Renal cortex interstitium (tissue), 15 donors: ENCODE data around the gene SOX15. TPM values are rescaled to one million over a fixed set of nuclear protein-coding genes. Genes with fewer than 3 reads are reported as not detected.
"Not testable (repeated sequence)": the region's sequence is repeated elsewhere in the genome, so short reads cannot be mapped to it uniquely, and the experiment has no call there.

Experiments
- DNase-seq, 11 donors: peaks; one replicate each; pipeline ENCODE4 v3.0.0-alpha.2; 2013; ENCODE audit warnings: low read depth in 9 of 11, low spot score in 4 of 11; ENCODE audit errors: extremely low read depth in 1 of 11
- long read RNA-seq, 16 experiments: transcript quantifications; one replicate each; lab custom pipeline, GENCODE V29; 2026
- polyA plus RNA-seq, 3 donors: library from polyadenylated mRNA; unstranded; fragments of 120-200 nt; gene quantifications; one replicate each; pipeline ENCODE4 v1.2.1, GENCODE V29; 2013; ENCODE audit not compliant: insufficient read length in 3 of 3

The SOX15 gene
- polyA plus RNA-seq, result 1 to 10 TPM; 2.9 to 4.4 (median 4.0) TPM
- long read RNA-seq, donor 1, partial matches to known transcripts, result 0 of 2 reads
- long read RNA-seq, donor 1, other reads (novel, unspliced or antisense), result 0 of 2 reads
- long read RNA-seq, donor 2, partial matches to known transcripts, result 0 of 2 reads
- long read RNA-seq, donor 2, other reads (novel, unspliced or antisense), result 0 of 2 reads
- long read RNA-seq, donor 3, transcript SOX15-201 (2 exons, 1,396 nt), result major isoform, 9 of 10 reads
- long read RNA-seq, donor 3, partial matches to known transcripts, result 0 of 10 reads
- long read RNA-seq, donor 3, other reads (novel, unspliced or antisense), result 0 of 10 reads
- long read RNA-seq, donor 4, transcript SOX15-201 (2 exons, 1,396 nt), result major isoform, 5 of 6 reads
- long read RNA-seq, donor 4, partial matches to known transcripts, result 0 of 6 reads
- long read RNA-seq, donor 4, other reads (novel, unspliced or antisense), result 0 of 6 reads
- long read RNA-seq, donor 5, result 0 reads
- long read RNA-seq, donor 6, partial matches to known transcripts, result 0 of 4 reads
- long read RNA-seq, donor 6, other reads (novel, unspliced or antisense), result 0 of 4 reads
- long read RNA-seq, donor 7, transcript SOX15-201 (2 exons, 1,396 nt), result major isoform, 5 of 5 reads
- long read RNA-seq, donor 7, partial matches to known transcripts, result 0 of 5 reads
- long read RNA-seq, donor 7, other reads (novel, unspliced or antisense), result 0 of 5 reads
- long read RNA-seq, donor 8, result 0 reads
- long read RNA-seq, donor 9, partial matches to known transcripts, result 0 of 2 reads
- long read RNA-seq, donor 9, other reads (novel, unspliced or antisense), result 0 of 2 reads
- long read RNA-seq, donor 10, partial matches to known transcripts, result 0 of 1 reads
- long read RNA-seq, donor 10, other reads (novel, unspliced or antisense), result 0 of 1 reads
- long read RNA-seq, donor 11, transcript SOX15-201 (2 exons, 1,396 nt), result major isoform, 5 of 6 reads
- long read RNA-seq, donor 11, partial matches to known transcripts, result 0 of 6 reads
- long read RNA-seq, donor 11, other reads (novel, unspliced or antisense), result 0 of 6 reads
- long read RNA-seq, donor 12, partial matches to known transcripts, result 0 of 3 reads
- long read RNA-seq, donor 12, other reads (novel, unspliced or antisense), result 0 of 3 reads
- long read RNA-seq, donor 13, result 0 reads
- long read RNA-seq, donor 14, partial matches to known transcripts, result 0 of 3 reads
- long read RNA-seq, donor 14, other reads (novel, unspliced or antisense), result 0 of 3 reads
- long read RNA-seq, donor 15, partial matches to known transcripts, result 0 of 4 reads
- long read RNA-seq, donor 15, other reads (novel, unspliced or antisense), result 0 of 4 reads
- long read RNA-seq, donor 16, transcript SOX15-201 (2 exons, 1,396 nt), result major isoform, 10 of 13 reads
- long read RNA-seq, donor 16, partial matches to known transcripts, result 0 of 13 reads
- long read RNA-seq, donor 16, other reads (novel, unspliced or antisense), result 0 of 13 reads

DNA sequence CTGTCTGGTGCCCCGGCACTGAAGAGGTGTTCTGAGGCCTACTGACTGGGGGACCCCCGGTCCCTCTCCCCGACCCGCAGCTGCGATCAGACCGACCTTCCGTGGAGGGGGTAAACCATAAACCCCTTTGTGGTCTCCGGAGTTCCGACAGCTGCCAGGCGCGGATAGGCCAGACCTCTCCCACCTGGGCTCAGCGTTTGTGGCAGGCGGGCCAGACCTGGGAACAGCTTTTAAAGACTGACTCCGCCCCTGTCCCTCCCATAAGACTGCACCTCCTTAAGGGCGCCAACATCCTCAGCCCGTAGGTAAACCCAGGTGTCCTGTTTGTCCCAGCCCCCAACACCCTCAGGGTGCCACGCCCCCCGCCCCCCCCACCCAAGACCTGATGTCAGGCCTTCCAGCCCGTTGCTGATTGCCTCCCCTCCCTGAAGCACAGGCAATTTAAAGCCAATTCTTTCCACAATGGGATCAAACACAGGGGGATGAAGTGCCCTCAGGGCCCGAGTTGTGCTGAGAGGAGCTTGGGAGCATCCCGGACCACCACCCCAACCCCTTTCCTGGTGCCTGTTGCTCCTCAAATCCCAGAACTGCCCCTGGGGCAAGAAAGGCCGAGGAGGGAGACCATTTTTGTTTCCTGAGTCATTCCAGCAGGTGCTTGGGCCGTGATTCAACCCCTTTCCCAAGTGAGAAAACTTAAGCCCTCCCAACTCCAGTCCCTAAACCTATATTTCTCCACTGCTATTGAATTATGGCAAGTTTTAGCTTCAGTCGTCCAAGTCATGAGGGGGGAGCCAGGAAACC is at the start of gene SOX15:
Gene SOX15 (minus strand): TSS at position 204 of the 801 bp plus-strand sequence. CDS start 418 bp downstream, outside the sequence.
- DNase-seq, result no peak

DNA sequence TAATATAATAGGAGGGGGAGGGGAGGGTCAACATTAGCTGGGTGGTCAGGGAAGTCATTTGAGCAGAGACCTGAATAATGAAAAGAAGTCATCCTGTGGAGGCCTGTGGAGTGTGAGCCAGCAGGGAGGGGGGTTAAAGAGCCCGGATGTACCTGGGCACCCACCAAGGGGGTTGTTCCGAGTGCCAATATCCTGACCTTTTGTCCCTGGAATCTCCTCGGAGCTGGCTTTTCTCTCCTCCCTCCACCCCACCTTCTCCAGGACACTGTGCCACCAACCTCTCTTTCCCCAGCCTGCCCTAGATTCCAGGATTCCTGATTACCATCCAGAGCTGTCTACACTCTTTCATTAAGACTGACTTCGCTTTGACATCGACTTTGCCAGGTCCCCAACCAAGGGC is 46.3 kb upstream of the SOX15 start:
- DNase-seq, result no peak

DNA sequence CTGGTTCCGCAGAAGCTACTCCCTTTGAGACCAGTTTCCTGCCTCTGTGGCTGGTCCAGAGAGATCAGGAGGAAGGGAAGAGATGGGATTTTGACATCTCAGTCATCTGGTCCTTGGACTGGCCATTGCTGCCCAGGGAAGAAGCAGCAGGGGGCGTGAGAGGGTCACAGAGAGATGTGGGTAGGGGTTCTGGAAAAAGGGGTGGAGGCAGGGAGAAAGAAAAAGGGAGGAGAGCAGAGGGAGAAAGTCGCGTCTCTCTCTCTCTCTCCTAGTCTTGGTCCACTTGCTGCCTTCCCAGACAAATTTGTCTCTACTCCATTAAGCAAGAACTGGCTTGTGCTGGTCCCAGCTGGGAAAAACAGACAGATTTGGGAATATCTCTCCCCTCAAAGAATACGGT is 44.5 kb upstream of the SOX15 start:
- peak in 6 of 11 donors; percentile 58 to 74 (median 68) for DNase-seq

DNA sequence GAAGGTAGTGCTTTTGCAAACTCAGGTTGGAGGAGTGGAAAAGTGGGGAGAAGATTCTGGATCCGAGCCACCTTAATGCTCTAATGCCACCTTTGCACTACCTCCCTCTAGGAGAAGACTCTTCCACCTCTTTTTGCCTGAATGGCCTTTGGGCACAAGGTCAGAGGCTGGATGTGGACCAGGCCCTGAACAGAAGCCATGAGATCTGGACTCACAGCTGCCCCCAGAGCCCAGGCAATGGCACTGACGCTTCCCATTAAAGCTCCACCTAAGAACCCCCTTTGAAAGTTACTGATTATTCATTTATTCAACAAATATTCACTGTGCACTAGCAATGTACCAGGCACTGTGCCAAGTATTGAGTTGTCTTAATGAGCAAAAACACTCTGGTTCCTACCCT is 43.2 kb upstream of the SOX15 start:
- DNase-seq, result no peak

DNA sequence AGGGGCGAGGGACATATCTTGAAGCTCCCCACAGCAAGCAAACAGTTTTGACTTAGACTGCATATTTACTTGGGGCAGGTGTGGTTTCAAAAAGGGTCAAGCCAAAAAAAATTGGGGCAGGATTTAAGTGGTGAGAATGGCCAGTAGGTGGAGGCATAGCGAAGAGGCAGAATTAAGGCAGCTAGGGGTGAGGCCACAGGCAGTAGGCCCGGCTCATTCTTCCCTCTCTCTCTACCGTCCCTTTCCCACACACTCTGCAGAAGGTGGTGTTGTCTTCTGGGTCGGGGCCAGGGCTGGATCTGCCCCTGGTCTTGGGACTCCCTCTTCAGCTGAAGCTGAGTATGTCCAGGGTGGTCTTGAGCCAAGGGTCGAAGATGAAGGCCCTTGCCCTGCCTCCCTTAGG is 42.6 kb upstream of the SOX15 start:
- no peak for DNase-seq

DNA sequence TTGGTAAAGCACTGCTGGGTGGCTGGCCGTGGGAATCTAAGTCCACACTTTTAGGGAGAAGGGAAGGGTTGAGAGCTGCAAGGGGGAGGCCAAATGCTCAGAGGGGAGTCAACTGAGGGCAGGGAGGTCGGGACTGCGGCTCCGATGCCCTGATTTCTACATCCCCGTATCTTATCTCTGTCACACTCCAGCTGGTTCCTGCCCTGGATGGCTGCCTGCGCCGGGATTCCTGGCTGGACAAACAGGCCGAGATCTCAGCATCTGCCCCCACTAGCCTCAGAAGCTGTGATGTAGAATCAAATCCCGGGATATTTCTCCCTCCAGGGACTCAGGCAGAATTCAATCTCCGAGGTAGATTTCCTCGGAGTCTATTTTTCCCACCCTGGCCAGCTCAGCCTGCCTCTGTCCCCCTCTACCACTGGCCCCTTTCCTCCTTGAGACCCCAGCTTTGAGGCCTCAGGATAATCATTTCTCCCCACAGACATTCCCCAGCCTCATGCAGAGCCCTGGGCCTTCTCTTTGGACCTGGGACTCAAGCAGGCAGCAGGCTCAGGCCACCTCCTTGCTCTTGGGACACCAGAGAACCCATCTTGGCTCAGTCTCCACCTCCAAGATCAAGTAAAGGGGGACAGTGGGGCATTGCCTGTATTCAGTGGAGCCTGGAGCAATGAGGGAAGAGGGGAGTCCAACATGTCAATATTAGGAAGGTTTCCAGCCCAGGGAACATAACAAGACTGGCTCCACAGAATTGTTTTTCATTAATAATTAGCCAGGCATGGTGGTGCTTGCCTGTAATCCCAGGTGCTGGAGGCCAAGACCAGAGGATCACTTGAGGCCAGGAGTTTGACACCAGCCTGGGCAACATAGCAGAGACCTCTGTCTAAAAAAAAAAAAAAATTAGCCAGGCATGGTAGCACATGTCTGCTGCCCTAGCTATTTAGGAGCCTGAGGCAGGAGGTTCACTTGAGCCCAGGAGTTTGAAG is 41.8 kb upstream of the SOX15 start:
- no peak for DNase-seq

DNA sequence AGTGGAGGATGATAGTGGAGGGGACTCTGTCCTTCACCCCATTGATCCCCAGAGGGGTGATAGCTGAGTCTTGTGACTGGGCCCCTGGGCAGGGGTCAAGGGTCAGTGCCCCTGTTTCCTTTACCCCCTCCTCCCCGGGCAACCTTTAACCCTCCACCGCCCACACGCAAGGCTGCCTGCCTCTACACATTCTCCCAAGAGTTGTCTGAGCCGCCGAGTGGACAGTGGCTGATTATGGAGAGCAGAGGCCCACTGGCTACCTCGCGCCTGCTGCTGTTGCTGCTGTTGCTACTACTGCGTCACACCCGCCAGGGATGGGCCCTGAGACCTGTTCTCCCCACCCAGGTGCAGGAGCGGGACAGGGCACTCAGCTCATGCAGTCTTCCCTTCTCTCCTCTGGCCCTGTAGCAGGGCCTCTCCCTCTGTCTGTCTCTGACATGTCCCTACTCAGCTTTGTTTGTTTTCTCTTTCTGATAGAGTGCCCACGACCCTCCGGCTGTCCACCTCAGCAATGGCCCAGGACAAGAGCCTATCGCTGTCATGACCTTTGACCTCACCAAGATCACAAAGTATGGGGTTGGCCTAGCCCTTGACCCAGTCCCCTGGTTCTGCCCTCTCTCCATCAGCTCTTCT is 40.2 kb upstream of the SOX15 start, which contains the start of gene SHBG:
Gene SHBG (plus strand): TSS at position 197 of the 633 bp plus-strand sequence. CDS start 38 bp downstream, at position 235.
- no peak for DNase-seq

DNA sequence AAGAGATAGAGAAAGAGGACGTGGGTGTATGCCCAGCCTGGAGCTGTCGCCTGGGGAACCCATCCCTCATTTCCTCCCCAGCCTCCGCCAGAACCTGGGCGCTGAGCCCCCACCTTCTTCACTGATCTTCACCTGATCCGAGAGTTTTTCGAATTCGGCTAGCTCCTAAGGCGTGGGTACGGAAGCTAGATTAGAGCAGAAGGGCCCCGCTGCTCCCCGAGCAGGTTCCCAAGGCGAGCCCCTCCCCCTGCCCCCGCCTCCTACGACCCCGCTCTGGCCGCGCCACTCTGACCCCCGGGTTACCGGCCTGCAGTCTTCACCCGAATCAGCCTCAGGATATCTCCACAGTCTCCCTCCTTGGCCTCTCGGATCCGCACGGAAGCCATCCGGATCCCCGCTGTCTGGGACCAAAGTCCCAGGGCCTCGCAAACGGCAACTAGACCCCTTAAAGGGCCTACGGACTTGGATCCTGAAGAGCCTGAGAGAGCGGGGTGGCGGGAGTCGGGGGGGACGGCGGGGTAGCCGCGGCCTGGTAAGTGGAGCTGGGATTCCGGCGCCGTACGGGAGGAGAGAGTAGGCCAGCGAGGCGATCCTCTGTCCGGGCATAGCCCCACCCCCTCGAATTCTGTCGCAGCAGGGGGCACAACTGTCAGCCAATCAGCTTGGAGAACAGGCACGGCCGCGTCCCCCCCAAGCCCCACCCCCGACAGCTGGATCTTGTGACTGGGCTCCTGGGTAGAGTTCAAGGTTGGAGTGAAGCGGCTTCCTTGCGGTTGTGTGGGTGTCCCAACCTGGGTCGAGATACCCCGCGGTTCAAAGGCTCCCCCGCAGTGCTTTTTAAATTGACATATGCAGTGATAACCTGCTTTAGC is 37.6 kb upstream of the SOX15 start, which contains the start of gene SAT2:
Gene SAT2 (minus strand): TSS at position 572 of the 872 bp plus-strand sequence. CDS start 186 bp downstream, at position 386.
- DNase-seq, result peak; percentile 80 to 95 (median 90)

DNA sequence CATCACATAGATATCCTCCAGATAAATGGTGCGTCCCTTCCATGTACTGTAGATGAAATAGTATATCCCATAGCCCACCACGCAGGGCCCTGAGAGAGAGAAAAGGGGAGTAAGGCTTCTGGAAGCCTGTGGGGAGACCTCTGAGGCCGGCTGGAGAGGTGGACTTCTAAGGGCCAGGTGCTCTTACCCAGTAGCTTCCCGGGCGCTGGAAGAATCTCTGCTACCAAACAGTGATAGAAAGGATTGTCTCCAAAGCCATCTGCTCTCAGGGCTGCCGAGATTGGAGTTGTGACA is 37.0 kb upstream of the SOX15 start:
- no peak for DNase-seq

DNA sequence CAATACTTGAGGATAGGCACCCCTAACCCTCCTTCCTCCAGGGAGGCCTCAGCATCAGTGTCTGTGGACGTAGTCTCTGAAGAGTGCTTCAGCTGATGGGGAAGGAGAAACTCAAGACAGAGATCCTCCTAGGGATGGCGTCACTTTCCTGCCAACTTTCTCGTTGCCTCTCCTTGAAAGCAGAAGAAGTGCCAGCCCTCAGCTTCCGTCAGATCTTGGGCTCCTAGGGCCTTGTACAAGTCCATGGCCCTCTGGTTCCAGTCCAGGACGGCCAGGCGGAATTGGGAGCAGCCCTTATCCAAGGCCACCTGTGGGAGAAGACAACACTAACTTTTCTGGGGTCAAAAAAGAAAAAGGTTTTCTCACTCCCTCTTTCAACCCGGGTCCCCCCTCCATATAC is 36.4 kb upstream of the SOX15 start:
- no peak for DNase-seq

DNA sequence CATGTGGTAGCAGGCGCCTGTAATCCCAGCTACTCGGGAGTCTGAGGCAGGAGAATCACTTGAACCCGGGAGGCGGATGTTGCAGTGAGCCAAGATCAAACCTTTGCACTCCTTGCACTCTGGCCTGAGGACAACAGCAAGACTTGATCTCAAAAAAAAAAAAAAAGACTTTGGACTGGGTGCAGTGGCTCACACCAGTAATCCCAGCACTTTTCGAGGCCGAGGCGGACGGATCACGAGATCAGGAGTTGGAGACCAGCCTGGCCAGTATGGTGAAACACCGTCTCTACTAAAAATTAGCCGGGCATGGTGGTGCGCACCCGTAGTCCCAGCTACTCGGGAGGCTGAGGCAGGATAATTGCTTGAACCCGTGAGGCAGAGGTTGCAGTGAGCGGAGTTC is 35.9 kb upstream of the SOX15 start:
- DNase-seq, result not testable (repeated sequence)

DNA sequence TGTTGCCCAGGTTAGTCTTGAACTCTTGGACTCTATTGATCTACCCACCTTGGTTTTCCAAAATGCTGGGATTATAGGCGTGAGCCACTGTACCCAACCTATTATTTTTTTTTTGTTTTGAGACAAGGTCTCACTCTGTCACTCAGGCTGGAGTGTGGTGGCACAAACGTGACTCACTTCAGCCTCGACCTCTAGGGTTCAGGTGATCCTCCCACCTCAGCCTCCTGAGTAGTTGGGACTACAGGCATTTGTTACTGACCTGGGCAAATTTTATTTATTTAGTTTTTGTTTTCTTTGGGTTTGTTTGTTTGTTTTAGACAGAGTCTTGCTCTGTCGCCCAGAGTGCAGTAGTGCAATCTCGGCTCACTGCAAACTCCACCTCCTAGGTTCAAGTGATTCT is 33.8 kb upstream of the SOX15 start:
- no peak for DNase-seq

DNA sequence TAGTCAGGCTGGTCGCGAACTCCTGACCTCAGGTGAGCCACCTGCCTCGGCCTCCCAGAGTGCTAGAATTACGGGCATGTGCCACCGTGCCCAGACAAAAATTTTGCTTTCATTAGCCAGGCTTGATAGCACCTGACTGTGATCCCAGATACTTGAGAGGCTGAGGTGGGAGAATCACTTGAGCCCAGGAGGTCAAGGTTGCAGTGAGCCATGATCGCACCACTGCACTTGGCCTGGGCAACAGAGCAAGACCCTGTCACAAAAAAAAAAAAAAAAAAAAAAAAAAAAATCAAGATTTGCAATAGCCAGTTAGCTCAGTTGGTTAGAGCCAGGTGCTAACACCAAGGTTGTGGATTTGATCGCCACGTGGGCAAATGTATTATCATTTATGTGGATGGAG is 30.9 kb upstream of the SOX15 start:
- no peak for DNase-seq

DNA sequence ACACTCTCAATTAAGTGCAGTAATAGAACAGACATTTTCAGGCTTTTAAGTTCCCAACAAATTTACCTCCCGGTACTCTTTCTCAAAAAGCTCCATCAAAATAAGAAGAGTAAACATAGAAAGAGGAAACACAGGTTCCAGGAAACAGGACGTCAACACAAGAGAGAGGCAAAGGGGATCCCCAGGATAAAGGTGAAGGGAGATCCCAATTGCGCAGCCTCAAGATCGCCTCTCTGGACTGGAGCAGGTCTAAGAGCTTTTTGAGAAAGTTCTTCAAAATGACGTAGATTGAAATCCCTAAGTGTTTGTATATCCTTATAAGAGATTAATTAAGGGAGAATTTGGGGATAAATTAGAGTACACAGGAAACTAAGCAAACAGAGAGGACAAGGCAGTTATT is 28.7 kb upstream of the SOX15 start:
- no peak for DNase-seq

DNA sequence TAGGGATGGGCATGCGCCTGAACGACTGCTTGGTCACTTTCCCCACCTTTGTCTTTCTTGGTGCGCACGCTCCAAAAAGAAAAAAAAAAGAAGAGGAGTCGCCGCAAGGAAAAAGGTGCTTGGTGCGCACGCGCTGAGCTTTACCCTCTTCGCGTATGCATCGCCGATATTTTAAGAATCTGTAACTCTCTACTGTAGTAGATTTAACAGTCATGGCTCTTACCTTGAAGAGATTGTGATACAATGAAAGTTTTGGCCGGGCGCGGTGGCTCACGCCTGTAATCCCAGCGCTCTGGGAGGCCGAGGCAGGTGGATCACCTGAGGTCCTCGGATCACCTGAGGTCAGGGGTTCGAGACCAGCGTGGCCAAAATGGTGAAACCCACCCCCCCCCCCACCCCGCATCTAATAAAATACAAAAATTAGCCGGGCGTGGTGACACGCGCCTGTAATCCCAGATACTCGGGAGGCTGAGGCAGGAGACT is 25.4 kb upstream of the SOX15 start:
- no peak for DNase-seq
